Stimulated activated CD4-positive, alpha-beta T cell treated with anti-CD3 and anti-CD28 coated beads, TNF-alpha, amount 100 ng/mL, for 4 hours (primary cell): ENCODE results near the gene ANGPTL8.

Source experiments
- DNase-seq, 3 experiments: peaks; one replicate each; pipeline ENCODE4 v3.0.0-alpha.2; 2020; ENCODE audit warnings: low read depth in 3 of 3

Gene ANGPTL8

GRCh38 chr19:11291415-11291814, 52.0 kb downstream of the ANGPTL8 start:
- no peak for DNase-seq
